SH-SY5Y (cell line): ENCODE measurements around the gene COX19.

ENCODE experiments used
- GATA2 ChIP-seq: IDR thresholded peaks from 2 replicates; pipeline ENCODE4 v1.6.1; 2011; ENCODE audit warnings: mild to moderate bottlenecking, low read depth, low read length
- GATA3 ChIP-seq: IDR thresholded peaks from 2 replicates; pipeline ENCODE4 v1.6.1; 2011; ENCODE audit warnings: low read depth, mild to moderate bottlenecking, low read length, moderate library complexity

DNA sequence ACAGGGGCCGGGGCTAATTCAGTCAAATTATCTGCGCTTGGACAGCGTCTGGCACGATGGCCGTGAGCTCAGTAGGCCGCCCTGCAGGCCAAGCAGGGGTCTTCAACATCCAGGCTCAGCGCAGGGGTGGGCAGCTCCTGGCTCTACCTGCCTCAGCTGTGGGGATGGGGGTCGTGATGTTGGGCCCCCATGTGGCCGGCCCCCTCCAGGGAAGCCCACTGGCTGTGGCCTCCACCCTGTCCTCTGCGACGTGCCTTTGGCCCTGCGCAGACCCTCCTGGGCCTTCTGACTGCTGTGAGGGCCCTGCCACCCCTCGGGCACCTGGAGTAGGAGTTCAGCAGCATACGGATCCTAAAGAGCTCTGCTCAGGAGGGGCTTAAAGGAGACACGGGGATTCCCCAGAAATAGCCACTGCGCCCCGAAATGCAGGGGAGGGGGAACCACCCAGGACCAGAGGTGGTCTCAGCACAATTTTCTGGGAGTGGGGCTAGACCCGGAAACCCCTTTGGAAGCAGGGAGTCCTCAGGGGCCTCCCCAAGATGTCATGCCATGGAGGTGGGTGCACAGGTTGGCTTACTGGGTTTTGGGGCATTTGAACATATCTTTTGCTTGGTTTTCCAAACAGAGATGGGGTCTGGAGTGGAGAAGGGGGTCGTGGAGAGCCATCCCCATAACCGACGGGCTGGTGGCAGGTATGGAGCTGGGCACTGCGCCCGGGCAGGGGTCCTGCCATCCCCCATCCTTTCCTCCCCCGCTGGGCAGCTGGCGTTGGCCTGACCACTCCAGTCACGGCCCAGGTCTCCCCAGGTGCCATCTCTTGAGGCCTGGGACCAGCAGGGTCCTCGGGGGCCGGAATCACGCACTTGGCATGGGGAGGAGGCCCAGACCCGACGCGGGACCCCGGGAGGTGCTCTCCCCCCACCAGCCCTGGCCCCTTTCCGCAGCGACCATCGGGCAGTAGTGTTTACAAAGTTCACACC, 16.8 kb downstream of the COX19 start:
- TF ChIP-seq GATA3, result no peak
- no peak for TF ChIP-seq GATA2
